ENCODE results near the gene SCAI.
"Not testable (repeated sequence)": the region's sequence is repeated elsewhere in the genome, so short reads cannot be mapped to it uniquely, and the experiment has no call there.

SCAI gene

GRCh38 chr9:124940894-124941678, 202.2 kb downstream of the SCAI start, which contains the start of gene GOLGA1:
TSS of gene GOLGA1 (minus strand) at chr9:124941083. CDS start at chr9:124938711, 2,372 bp downstream.
- peak; percentile 97 for DNase-seq

GRCh38 chr9:124940521-124940893, 202.8 kb downstream of the SCAI start:
- DNase-seq, result no peak

GRCh38 chr9:124939944-124940343, 203.4 kb downstream of the SCAI start:
- no peak for DNase-seq

- DNase-seq, result no peak
Observed at GRCh38 chr9:124934290-124934689, 209.0 kb downstream of the SCAI start.

DNA sequence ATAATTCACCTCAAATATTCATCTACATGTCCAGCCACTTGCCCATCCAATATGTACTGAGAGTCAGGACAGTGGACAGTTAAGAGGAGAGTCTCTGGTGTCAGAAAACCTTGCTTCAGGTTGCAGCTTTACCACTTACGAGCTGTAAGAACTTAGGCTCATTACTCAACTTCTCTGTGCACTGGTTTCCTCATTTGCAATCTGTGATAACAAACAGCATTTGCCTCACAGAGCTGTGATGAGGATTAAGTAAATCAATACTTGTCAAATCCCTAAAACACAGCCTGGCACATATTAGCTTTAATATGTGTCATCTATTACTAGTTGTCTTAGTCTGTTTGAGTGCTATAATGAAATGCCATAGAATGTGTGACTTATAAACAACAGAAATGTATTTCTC, 211.0 kb downstream of the SCAI start:
- no peak for DNase-seq

DNA sequence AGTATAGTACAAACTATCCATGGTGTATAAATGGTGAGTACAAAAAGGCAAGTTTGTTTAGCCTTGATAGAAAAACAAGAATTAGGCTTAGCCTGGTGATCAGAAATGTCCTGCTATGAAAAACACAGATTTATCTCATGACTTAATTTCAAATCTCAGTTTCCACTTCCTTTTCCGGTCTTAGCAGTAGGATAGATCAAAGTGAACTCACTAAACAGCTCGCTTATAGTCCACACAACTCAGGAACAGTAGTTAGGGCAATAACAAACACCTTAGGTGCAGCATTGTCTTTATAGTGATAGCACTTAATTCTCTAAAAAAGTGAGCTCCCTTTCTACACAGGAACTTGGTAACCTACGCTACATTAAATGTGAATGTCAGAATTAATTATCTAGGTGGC, 213.9 kb downstream of the SCAI start:
- no peak for DNase-seq

GRCh38 chr9:124928116-124928515, 215.2 kb downstream of the SCAI start:
- no peak for DNase-seq

- not testable (repeated sequence) for DNase-seq
Observed at GRCh38 chr9:124920394-124920793, 222.9 kb downstream of the SCAI start.

GRCh38 chr9:124914753-124915405, 228.4 kb downstream of the SCAI start:
- no peak for DNase-seq

GRCh38 chr9:124913378-124913777, 229.9 kb downstream of the SCAI start:
- DNase-seq, result no peak

DNA sequence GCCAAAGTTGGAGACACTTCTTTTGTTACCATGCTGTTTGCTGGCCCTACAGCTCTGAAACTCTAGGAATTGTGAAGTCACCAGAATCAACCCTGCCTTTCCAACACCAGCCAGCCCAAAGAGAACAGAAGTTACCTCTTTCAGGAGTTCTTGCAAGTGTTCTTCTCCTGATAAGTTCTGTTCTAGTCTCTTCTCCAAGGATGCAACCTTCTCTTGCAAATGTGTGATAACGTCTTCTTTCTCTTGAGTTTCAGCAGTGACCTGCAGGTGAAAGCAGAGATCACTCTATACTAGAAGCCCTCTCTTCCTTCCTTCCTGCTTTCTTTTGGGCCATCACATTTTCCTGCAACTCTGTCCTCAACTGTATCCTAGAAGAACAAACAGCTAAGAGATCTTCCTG, 231.6 kb downstream of the SCAI start:
- no peak for DNase-seq

GRCh38 chr9:124908098-124908497, 235.2 kb downstream of the SCAI start:
- no peak for DNase-seq

GRCh38 chr9:124906966-124907365, 236.4 kb downstream of the SCAI start:
- DNase-seq, result no peak

DNA sequence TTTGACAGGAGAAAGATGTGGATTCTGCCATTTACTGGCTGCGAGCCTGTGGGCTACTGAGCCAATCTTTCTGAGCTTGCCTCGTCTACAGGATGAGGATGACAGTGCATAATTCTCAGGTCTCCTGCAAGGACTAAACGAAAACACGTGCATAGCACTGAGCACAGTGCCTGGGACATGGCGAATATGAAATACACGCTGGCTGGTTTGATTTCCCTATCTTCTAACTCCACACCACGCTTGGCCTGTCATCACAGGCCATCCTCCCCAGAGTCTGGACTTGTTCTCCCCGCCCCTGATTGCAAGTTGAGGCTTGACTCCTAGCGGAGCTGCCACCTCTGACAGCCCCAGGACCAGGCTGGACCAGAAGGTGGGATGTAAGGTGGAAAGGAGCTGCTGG, 243.5 kb downstream of the SCAI start:
- no peak for DNase-seq

DNA sequence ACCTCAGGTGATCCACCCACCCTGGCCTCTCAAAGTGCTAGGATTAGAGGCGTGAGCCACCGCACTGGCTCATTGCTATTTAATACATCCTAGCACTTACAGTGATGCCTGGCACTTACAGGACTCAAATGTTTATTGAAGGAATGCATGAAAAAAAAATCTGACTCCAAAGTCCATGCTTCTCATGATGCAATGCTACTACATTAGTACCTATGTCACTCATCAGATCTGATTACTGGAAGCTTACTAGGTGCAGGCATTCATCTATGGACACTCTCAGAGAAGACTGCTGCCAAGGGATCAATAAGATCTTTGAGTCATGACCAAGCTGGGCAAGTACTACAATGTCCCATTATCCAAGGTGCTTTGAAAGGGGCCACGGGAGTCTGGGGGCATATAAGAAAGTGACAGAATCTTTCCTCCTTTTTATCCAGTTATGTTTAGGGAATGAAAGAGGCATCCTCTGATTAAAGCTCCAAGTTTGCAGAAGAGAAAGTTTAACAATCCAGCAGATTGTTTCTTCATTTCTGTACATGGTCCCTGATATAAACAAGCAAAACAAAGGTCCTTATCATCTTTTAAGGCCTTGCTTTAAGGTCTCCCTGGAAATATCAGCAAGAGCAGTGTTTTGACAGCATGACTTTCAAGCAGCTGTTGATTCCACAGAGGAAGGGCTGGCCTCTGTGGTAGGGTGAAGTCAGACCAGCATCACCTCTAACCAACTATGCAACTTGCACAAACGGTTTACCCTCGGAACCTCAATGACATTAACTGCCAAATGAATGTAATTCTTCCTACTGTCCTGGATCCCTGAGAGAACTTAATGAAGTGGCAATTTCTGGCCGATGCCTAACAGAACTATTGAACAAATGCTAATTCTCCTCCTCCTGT, 245.5 kb downstream of the SCAI start:
- DNase-seq, result no peak

DNA sequence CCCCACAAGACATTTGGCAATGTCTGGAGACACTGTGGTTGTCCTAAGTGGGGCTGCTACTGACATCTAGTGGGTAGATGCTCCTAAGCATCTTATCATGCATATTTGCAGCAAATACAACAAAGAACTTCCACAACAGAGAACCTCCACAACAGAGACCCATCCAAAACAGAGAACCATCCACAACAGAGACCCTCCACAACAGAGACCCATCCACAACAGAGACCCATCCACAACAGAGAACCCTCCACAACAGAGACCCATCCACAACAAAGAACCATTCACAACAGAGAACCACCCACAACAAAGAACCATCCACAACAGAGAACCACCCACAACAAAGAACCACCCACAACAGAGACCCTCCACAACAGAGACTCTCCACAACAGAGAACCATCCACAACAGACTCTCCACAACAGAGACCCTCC, 248.6 kb downstream of the SCAI start:
- DNase-seq, result no peak

- no peak for DNase-seq
Observed at GRCh38 chr9:124894035-124894740, 249.1 kb downstream of the SCAI start.

Data from activated effector memory CD4-positive, alpha-beta T cell treated with anti-CD3 and anti-CD28 coated beads, Interleukin-2, amount 50 U/mL, for 16 hours (primary cell).